ENCODE measurements around the gene ARNT2.
"Not testable (repeated sequence)": the region's sequence is repeated elsewhere in the genome, so short reads cannot be mapped to it uniquely, and the experiment has no call there.

ARNT2 gene

DNA sequence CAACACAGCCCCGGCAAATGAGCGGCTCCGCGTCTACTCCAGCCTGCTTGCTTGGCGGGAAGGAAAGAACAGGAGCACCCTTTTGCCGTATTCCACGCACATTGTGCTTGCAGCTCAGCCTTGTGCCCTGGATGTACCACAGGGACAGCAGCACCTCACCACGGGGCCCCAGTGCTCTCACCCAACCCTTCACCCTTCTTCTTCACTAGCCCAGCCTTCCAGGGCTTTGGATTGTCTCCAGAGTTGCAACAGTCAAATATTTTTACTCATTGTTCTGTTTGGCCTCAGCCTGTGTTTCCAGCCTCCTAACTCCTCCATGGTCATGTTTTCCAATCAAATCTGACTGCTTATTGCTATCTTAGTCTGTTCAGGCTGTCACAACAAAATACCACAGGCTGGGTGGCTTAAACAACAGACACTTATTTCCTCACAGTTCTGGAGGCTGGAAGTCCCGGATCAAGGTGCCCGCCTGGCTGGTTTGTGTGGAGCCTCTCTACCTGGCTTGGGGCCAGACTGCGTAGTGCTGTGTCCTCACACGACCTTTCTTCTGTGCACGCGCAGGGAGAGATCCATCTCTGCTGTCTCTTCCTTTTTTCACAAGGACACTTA lies 211.7 kb downstream of the ARNT2 start:
- DNase-seq (ENCODE audit: low read depth in 3 of 3): no peak

DNA sequence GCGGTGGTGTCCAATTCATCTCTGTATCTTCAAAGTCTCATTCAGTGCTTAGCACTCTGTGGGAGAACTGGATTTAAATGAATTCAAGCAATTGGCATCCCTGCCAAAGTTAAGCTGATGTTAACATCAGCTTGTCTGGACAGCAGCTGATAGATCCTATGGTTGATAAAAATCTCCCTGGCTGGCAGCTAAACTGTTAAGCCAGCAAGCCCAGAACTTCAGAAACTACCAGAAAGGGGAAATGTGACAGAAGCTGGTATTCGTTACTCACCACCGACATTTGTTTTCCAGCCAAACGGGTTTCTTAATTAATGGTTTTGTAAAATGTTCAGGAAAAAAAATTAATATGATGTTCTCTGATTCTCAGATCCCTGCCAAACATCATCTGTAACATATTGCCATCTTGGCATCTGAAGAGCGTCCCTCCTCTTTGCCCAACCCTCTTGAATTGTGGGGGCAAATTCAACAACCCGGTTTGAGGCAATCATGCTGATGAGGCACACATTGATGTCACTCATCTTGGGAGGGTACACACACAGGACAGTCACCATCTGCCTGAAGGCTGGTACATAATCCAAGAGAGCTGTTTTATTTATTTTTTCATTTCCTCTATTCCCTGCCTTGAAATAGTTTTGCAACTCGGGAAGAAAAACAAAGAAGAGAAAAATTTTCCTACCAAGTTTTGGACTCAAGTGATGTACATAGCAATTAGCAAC lies 214.7 kb downstream of the ARNT2 start:
- no peak for DNase-seq (ENCODE audit: low read depth in 3 of 3)

DNA sequence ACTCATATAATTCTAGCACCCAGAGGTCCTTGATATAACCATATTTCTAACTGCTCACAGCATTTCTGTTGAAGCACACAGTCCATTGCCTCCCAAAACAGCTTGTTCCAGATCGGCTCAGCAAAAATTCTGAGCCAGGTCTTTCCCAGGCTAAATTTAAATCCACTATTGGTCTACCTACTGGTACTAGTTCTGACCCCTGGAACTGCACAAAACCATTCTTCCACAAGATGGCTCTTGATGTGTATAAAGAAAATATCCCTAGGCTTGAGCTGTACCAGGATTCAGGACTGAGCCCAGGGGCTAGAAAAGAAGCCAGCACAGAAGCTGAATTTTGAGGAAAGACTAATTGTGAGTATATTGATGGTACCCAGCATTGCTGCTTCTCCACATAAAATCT lies 215.5 kb downstream of the ARNT2 start:
- no peak for DNase-seq (ENCODE audit: low read depth in 3 of 3)

DNA sequence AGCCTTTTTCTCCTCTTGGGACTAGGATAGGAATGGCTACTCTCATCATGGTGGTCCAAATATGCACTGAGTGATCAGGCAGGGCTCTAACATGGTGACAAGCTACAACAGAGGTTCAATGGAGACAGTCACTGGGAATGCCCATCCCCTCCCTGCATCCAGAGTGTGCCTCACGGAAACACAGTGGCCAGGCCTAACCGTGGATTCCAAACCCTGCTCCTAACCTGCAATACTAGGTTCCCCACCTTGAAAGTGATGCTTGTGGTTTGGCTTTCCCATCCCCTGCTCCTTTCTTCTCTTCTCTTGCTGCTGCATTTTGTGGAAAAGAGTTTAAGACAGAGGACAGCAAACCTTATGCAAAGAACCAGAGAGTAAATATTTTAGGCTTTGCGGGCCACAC lies 216.0 kb downstream of the ARNT2 start:
- no peak for DNase-seq (ENCODE audit: low read depth in 3 of 3)

DNA sequence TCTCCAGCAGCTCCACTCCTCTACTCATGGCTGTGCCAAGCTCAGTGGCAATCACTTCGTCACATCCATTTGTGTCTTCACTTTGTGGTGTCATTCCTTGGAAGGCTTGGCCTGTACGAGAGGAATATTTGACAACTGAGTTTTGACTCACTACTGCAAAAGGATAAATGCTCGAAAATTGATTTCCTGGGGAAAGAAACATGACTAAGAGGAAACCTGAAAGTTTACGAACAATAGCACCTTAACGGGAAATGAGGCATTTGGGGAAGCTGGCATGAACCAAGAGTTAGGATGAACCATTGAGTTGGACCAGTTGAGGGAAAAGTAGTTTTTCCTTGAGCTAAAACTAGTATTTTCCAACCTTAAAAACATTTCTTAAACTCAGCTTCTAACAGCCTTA lies 216.7 kb downstream of the ARNT2 start:
- no peak for DNase-seq (ENCODE audit: low read depth in 3 of 3)

DNA sequence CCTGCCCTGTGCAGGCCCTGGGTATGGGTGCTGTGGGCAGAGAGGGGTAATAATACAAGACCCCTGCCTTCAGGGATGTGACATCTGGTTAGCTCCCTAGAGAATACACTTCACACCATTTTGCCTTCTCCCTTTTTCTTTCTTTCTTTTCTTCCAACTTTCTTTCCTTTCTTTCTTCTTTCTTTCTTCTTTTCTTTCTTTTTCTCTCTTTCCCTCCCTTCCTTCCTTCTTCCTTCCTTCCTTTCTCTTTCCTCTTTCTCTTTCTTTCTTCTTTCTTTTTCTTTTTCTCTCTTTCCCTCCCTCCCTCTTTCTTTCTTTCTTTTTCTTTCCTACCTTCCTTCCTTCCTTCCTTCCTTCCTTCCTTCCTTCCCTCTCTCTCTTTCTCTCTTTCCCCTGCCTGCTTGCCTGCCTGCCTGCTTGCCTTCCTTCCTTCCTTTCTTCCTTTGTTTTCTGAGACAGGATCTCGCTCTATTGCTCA lies 222.5 kb downstream of the ARNT2 start:
- DNase-seq (ENCODE audit: low read depth in 3 of 3): no peak

DNA sequence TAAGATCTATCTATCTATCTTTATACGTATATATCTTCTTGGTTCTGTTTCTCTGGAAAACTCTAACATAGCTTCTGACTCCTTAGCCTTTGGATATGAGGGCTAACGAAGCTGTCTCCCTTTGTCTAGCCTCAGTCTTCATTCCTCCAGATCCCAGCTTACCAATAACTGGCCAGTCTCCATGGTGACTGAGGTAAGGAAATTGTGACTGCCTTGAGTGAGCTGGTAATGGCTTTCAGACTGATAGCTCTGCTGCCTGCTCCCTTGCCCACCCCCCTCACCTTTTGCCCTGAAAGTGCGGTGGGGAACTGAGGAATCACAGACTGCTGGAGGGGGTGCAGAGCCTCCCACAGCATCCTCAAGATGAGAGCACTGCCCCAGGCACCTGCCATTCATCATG lies 225.2 kb downstream of the ARNT2 start:
- DNase-seq (ENCODE audit: low read depth in 3 of 3): no peak

DNA sequence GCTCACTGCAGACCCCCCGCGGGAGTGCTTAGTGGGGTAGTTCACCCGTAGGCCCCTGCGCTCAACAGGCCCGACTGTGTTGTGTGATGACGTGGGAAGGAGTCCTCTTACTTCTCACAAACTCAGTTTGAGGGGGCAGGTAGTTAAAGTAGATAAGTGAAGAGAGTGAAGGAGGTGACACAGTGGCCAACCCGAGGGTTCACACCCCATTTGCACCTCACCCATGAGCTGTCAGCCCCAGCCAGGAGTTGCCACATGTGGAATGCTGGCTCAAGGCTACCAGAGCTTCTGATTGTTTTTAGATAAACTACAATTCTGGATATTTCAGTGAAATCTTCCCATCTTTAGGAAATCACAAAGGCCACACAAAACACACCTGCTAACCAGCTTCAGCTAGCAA lies 226.8 kb downstream of the ARNT2 start:
- no peak for DNase-seq (ENCODE audit: low read depth in 3 of 3)

DNA sequence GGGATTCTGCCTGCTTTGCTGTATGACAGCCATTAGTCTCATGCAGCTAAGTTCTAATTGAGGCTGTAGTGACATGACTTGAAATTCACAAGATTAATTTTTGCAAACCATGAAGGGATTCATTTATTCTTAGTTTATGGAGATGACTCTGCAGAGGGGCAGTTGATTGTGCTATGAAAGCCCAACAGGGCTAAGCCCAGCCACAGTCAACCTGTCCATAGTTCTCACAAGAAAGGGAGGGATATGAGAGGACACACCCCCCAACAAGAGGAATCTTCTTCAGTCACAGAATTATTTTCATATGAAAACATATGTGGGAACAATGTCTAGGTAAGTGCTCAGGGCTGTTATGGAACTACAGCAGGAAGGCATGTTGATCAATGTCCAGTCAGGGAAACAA lies 229.0 kb downstream of the ARNT2 start:
- DNase-seq (ENCODE audit: low read depth in 3 of 3): no peak

DNA sequence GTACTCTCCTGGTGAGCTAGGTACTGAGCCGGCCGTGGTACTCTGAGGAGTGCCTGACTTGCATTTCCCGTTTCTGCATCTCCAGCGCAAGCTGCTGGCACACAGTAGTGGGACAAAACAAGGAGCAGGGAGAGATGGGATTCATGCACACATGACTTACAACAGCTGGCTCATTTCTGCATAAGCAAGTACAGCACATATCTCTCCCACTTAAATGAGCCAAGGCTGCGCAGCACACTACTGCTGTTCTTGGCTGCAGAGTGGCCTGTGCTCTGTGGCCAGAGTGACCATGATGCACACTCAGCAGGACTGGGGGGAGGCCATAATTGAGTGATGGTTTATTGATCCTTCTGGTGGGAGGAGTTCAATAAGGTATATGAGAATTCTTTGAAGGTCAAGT lies 231.8 kb downstream of the ARNT2 start:
- DNase-seq (ENCODE audit: low read depth in 3 of 3): no peak

DNA sequence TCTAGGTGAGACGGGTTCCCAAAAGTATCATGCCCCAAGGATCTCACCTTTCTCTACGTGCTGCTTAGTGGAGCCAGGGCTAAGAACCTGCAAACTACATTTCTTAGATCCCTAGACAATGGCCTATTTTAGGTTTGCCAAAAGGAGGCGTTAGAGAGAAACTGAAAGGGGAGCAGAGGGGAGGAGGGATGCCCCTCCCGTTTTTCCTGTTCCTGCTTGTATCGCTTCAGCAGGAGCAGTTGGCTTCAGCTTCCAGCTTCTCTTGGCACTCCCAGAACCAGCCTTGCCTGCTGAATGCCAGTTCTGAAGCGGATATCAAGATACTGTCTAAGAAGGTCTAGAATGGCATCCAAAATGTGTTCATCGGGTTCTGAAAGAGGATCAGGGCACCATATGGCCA lies 232.5 kb downstream of the ARNT2 start:
- DNase-seq (ENCODE audit: low read depth in 3 of 3): no peak

DNA sequence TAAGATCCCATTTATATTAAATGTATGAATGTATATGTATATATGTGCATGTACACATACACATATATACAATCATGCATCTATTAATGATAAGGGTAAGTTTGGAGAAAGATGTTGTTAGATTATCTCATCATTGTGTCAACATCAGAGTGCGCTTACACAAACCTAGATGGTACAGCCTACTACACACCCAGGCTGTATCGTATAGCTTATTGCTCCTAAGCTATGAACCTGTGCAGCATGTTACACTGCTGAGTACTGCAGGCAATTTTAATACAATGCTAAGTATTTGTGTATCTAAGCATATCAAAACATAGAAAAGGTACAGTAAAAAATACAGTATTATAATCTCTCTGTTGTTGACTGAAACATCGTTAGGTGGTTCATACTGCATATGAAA lies 233.6 kb downstream of the ARNT2 start:
- DNase-seq (ENCODE audit: low read depth in 3 of 3): no peak

DNA sequence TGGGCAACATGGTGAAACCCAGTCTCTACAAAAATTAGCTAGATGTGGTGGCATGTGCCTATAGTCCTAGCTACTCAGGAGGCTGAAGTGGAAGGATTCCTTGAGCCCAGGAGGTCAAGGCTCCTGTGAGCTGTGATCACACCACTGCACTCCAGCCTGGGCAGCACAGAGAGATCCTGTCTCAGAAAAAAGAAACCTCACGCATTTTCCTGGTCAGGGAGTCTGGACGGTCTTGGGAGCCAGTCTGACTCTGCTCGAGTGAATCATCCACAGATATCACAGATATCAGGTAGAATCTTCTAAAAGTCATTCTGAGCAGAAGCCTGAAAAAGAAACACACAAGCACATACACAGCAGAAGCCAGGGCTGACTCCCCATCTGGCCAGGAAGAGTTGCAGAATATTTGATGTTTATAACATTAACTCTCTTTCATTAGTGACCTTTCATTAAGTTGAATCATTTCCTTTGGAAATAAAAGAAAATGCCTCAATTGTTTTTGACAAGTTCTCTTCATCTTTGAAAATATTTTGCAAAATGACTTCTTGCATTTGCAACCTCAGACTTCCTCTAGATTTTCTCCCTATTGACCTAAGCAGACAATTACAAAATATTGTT lies 234.5 kb downstream of the ARNT2 start:
- no peak for DNase-seq (ENCODE audit: low read depth in 3 of 3)

DNA sequence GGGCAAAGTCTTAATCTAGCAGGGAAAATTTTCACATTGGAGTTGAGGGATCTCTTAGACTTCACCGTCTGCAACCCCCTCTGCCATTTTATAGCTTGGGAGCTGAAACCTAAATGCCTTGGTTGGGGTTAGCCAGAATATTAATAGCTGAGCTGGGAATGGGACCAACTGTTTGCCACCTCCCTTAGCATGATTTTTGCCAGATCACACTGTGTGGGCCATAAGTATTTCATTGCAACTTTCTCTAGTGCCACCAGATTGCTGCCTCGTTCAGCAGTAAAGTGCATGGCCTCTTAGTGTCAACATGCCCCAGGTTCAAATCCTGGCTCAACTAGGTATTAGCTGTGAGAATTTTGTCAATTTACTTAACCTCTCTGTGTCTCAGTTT lies 235.0 kb downstream of the ARNT2 start:
- DNase-seq (ENCODE audit: low read depth in 3 of 3): no peak

DNA sequence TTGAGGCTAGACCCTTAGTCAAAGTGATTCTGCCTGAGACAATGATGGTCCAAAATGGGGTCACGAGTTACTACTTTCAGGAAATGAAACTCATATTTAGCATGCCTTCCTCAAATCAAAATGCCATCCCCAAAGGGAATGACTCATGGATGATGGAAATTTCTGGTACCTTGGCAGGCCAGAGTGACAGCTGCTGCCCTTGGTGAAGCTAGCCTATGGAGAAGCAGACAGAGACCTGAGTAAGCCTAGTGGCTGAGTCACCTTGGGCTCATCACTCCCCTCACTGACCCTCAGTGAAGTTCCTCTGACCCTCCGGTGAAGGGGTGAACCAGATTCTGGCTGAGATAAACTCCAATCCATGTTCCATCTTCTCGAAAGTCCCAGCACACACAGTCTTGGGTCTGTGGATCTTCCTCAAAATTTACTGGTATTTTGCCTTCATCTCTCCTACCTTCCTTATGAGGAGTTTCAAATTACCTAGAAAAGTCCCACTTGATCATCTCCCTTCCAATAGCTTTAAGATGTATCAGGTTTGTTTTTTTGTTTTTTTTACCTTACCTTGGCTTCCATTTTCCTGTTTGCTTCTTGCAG lies 236.4 kb downstream of the ARNT2 start:
- DNase-seq (ENCODE audit: low read depth in 3 of 3): no peak

DNA sequence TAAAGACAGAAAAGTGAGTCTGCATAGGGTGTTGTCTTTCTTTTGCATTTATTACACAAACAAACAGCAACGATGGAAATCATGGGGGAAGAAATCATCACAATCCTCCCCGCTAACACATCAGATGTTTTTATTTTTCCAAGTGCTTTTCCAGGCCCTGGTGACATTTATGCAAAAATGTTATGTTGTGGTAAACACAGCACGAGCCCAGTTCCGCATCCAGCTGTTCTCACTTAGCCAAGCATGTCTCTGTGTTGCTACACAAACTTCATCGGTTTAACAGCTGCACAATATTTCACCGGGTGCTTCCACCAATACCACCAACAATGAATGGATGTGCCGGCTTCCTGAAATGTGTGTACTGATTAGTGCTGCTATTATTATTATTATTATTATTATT lies 237.2 kb downstream of the ARNT2 start:
- no peak for DNase-seq (ENCODE audit: low read depth in 3 of 3)

DNA sequence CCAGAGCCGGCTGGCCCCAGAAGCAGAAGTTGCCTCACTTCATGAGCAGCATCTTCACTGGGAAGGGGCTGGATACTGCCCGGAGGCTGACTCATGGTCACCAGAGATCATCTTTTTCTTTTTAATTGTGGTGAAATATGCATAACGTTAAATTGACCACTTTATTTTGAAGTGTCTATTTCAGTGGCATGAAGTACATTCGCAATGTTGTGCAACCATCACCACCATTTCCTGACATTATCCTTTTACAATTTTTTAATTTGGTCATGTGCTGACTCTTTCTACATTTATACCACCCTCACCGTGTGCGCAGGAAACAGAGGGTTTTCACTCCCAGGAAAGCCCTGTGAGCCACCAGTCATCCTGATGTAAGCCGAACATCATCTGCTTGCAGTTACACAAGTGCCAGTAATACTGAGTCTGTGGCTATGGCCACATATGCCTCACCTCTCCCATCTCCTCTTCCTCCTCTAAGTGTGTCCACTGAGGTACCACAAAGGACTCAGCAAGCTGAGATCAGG lies 239.3 kb downstream of the ARNT2 start:
- DNase-seq (ENCODE audit: low read depth in 3 of 3): no peak

DNA sequence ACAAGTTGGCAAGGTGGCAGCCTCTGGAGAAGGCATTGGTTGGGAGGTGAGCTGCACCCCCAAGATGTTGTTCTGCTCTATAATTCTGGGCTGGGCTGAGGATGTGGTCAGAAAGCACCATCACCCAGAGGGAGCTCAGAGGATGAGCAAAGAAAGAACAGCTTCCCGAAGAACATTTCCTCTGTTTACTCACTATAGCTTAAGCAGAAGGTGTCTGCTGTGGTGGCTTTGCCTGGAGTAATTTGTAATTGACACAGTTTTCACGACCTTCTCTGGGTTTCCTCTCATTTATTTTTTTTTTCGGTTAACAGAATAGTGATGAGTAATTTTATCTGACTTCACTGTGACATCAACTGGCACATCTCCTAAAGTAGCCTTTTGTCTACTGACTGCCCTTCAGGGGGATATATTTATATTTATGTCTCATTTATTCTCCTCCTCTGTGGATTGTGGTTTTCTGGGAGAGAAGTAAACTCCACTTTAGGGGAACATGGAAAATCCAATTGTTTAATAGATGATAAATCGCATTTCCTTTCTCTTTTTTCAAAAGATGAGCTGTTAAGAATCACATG lies 241.4 kb downstream of the ARNT2 start:
- no peak for DNase-seq (ENCODE audit: low read depth in 3 of 3)

DNA sequence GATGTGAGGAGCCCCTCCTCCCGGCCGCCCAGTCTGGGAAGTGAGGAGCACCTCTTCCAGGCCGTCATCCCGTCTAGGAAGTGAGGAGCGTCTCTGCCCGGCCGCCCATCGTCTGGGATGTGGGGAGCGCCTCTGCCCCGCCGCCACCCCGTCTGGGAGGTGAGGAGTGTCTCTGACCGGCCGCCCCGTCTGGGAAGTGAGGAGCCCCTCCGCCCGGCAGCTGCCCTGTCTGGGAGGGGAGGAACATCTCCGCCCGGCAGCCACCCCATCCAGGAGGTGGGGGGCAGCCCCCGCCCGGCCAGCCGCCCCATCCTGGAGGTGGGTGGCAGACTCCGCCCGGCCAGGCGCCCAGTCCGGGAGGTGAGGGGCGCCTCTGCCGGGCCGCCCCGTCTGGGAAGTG lies 243.2 kb downstream of the ARNT2 start:
- not testable (repeated sequence) for DNase-seq (ENCODE audit: low read depth in 3 of 3)
